SK-N-SH treated with all-trans-retinoic acid at 6 μM for 48 hours (cell line): ENCODE measurements around the gene CTSC.

Experiments used
- ARNTL ChIP-seq: fragments of 450-650 bp; formaldehyde crosslinking; IDR thresholded peaks from 2 replicates; pipeline ENCODE4 v1.5.0; 2020; ENCODE audit warnings: low read depth, mild to moderate bottlenecking, moderate library complexity, borderline replicate concordance
- BACH2 ChIP-seq: fragments of 250-450 bp; sonication (Bioruptor Pico); IDR thresholded peaks from 2 replicates; pipeline ENCODE4 v1.9.0; 2021; ENCODE audit warnings: mild to moderate bottlenecking, borderline replicate concordance
- ISL1 ChIP-seq: fragments of 250-450 bp; sonication (Bioruptor Pico); IDR thresholded peaks from 2 replicates; pipeline ENCODE4 v2.1.2; 2022; ENCODE audit warnings: mild to moderate bottlenecking, moderate library complexity
- RARB ChIP-seq: fragments of 250-450 bp; sonication (Bioruptor Pico); IDR thresholded peaks from 2 replicates; pipeline ENCODE4 v1.8.0; 2021; ENCODE audit warnings: mild to moderate bottlenecking, moderate library complexity
- SNAI2 ChIP-seq: fragments of 250-450 bp; sonication (Bioruptor Pico); IDR thresholded peaks from 2 replicates; pipeline ENCODE4 v1.5.0; 2020; ENCODE audit warnings: mild to moderate bottlenecking, moderate library complexity
- TCF4 ChIP-seq: fragments of 250-450 bp; sonication (Bioruptor Pico); IDR thresholded peaks from 2 replicates; pipeline ENCODE4 v1.8.0; 2021; ENCODE audit warnings: mild to moderate bottlenecking, moderate library complexity, borderline replicate concordance
- ZC3H10 ChIP-seq: fragments of 250-450 bp; sonication (Bioruptor Pico); IDR thresholded peaks from 2 replicates; pipeline ENCODE4 v1.5.1; 2021; ENCODE audit warnings: mild to moderate bottlenecking, moderate library complexity
- ZFP3 ChIP-seq: fragments of 250-450 bp; sonication (Bioruptor Pico); IDR thresholded peaks from 2 replicates; pipeline ENCODE4 v1.5.0; 2020; ENCODE audit warnings: mild to moderate bottlenecking, moderate library complexity
- ZFP30 ChIP-seq: fragments of 450-650 bp; formaldehyde crosslinking; IDR thresholded peaks from 2 replicates; pipeline ENCODE4 v1.5.0; 2022; ENCODE audit warnings: mild to moderate bottlenecking, moderate library complexity
- TF ChIP-seq, protein P1 (sequence below): fragments of 250-450 bp; sonication (Bioruptor Pico); IDR thresholded peaks from 2 replicates; pipeline ENCODE4 v1.8.0; 2020; ENCODE audit warnings: mild to moderate bottlenecking, moderate library complexity, borderline replicate concordance
- TF ChIP-seq, protein P2 (sequence below): fragments of 250-450 bp; sonication (Bioruptor Pico); IDR thresholded peaks from 2 replicates; pipeline ENCODE4 v1.5.1; 2021; ENCODE audit warnings: mild to moderate bottlenecking, moderate library complexity
- TF ChIP-seq, protein P3 (sequence below): fragments of 250-450 bp; sonication (Bioruptor Pico); IDR thresholded peaks from 2 replicates; pipeline ENCODE4 v1.5.1; 2020; ENCODE audit warnings: low read depth, mild to moderate bottlenecking, moderate library complexity

DNA sequence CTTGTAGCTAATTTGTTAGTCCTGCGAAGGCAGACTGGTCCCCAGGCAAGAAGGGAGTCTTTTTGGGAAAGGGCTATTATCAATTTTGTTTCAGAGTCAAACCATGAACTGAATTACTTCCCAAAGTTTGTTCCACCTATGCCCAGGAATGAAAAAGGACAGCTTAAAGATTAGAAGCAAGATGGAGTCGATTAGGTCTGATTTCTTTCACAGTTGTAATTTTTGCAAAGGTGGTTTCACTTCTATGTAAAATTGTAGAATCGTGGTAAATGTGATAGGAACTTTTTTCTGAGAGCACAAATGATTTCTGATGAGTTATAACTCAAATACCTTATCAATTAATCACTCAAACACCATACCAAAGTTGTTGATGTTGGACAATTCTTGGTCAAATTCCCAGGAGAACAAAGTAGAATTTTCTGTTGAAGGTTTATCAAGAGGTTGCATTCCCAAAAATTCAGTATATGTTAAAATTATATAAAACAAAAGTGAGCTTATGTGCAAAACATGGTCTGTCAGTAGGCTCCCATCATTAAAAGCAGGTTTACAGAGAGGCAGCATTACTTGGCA is 2.9 kb upstream of the CTSC start:
- TF ChIP-seq ZFP3 (CRISPR knock-in tag) (no peak), ZC3H10 (CRISPR knock-in tag) (no peak), RARB (no peak), ZFP30 (CRISPR knock-in tag) (no peak), ISL1 (CRISPR knock-in tag) (no peak), BACH2 (no peak), SNAI2 (CRISPR knock-in tag) (no peak), TCF4 (CRISPR knock-in tag) (no peak), ARNTL (no peak)
- TF ChIP-seq, protein P1, sequence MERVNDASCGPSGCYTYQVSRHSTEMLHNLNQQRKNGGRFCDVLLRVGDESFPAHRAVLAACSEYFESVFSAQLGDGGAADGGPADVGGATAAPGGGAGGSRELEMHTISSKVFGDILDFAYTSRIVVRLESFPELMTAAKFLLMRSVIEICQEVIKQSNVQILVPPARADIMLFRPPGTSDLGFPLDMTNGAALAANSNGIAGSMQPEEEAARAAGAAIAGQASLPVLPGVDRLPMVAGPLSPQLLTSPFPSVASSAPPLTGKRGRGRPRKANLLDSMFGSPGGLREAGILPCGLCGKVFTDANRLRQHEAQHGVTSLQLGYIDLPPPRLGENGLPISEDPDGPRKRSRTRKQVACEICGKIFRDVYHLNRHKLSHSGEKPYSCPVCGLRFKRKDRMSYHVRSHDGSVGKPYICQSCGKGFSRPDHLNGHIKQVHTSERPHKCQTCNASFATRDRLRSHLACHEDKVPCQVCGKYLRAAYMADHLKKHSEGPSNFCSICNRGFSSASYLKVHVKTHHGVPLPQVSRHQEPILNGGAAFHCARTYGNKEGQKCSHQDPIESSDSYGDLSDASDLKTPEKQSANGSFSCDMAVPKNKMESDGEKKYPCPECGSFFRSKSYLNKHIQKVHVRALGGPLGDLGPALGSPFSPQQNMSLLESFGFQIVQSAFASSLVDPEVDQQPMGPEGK (CRISPR knock-in tag), result no peak
- TF ChIP-seq, protein P2, sequence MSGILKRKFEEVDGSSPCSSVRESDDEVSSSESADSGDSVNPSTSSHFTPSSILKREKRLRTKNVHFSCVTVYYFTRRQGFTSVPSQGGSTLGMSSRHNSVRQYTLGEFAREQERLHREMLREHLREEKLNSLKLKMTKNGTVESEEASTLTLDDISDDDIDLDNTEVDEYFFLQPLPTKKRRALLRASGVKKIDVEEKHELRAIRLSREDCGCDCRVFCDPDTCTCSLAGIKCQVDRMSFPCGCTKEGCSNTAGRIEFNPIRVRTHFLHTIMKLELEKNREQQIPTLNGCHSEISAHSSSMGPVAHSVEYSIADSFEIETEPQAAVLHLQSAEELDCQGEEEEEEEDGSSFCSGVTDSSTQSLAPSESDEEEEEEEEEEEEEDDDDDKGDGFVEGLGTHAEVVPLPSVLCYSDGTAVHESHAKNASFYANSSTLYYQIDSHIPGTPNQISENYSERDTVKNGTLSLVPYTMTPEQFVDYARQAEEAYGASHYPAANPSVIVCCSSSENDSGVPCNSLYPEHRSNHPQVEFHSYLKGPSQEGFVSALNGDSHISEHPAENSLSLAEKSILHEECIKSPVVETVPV (CRISPR knock-in tag), result no peak
- TF ChIP-seq, protein P3, sequence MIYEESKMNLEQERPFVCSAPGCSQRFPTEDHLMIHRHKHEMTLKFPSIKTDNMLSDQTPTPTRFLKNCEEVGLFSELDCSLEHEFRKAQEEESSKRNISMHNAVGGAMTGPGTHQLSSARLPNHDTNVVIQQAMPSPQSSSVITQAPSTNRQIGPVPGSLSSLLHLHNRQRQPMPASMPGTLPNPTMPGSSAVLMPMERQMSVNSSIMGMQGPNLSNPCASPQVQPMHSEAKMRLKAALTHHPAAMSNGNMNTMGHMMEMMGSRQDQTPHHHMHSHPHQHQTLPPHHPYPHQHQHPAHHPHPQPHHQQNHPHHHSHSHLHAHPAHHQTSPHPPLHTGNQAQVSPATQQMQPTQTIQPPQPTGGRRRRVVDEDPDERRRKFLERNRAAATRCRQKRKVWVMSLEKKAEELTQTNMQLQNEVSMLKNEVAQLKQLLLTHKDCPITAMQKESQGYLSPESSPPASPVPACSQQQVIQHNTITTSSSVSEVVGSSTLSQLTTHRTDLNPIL, result no peak
